ENCODE data around the gene RBM4B.

Gene RBM4B

DNA sequence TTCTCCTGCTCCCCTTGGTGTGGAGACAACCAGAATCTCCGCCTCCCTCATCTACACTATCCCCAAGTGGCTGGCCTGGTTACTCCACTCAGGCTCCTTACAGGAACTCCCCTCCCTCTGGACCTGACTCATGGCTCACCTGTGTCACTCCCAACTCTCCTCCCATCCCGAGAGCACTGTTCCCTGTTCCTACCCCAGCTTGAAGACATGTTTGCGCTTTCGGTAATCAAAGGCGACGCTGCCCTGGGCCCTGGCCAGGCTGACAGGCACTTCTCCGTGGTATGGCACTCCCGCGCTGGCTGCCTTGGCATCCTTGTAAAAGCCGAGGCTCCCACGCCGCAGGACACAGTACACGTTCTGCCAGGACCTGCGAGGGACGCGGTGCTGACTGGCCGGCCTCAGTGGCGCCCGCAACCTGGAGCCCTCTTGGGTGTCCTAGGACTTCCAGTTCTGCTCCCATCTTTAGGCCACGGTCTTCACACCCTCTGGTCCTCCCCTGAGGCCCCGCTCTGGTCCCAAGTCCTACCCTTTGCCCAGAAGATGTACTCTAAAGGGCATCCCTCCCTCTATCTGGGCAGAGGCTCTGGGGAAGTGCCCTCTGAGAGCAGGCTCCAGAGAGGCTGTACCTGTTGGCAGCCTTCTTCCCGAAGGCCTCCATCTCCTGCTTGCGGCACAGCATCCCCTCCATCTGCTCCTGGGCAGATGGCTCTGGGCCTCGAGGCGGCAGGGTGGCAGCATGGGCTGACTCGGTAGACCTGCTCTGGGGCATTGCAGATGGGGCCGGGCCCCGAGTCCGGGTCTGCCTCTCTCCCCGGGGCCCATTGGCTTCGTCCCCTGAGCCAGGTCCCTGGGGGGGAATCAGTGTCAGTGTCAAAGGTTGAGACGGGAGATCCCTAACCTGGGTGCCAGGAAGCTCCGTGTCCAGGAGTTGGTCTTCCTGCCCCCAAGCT lies 9.4 kb upstream of the RBM4B start:
- no peak for DNase-seq (ENCODE audit: low read depth)

DNA sequence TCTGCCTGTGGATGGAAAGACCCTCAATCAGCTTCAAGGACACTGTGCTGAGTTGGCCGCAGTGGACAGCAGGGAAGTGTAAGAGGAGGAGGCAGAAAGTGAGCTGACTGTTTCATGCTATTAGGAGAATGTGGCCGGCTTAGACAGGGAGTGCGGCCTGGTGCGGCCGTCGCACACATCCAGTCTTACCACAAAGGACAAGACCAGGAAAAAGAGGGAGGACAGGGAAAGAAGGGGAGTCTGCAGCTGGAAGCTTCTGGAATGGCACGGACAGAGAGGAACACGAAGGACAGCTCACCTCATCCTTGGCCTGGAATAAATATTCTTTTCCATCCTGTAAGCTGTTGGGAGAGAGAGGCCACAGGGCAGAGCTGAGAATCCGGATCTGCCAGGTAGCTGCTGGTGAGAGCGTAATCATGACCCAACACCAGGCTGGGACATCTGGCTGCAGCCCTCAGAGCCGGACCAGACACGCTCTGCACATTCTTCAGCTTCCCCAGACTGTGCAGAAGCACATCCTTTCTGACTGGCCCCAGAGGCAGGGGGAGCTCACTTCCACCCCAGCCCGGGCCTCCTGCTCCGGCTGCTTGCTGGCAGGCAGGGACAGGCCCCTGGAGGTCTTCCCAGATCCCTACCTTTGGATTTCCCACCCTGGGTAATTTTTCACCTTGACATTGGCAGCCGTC lies 8.6 kb upstream of the RBM4B start:
- DNase-seq (ENCODE audit: low read depth) = no peak

DNA sequence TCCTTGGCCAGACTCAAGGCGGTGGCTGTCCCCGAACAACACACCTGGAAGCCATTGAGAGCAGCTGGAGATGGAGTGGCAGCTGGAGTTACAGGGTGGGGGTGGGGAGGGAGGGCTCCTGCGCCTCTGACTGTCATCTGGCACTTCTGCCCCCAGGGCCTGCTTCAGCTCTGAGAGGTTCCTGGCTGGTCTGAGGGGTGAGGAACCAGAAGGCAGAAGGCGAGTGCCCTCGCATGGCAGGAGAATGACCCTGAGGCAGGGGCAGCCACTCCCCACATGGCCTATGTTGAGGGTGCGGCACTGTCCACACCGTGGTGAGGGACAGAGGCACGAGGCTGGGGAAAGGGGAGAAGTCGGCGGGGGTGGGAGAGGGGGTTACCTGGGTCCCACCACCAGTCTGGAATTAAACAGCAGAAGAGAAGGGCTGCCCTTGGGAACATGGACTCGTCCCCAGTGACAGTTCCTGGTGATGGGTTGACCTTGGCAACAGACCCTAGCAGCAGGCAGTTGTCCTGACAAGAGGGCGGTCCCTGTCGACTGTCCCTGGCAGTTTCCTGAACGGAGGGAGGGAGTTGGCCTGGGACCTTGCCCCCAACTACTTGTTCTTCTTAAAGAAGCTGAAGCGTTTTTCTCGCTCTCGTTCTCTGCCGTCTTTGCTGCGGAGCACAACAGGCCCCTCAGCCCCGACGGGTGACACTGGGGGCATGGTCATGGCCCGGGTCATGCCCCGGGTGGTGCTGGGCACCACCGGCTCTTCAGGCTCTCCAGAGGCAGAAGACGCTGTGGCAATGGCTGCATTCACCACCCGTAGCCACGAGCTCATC lies 7.8 kb upstream of the RBM4B start:
- DNase-seq (ENCODE audit: low read depth) = no peak

DNA sequence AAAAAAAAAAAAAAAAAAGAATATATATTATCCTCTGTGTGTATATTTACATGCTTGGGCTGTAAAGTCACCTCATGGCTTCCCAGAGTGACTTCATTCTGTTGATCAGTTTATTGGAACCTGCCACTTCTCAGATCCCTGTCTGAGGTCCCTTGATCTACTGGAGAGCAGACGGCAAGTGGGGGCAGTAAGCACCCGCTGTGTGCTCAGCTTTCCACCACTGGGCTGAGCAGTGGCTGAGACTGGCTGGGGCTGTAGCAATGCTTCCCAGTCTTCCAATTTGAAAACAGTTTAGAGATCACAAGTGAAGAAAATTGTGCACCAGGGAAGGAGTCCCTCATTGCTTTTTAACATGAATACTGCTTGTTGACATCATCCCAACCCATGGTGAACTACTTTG lies 6.9 kb upstream of the RBM4B start:
- no peak for DNase-seq (ENCODE audit: low read depth)

DNA sequence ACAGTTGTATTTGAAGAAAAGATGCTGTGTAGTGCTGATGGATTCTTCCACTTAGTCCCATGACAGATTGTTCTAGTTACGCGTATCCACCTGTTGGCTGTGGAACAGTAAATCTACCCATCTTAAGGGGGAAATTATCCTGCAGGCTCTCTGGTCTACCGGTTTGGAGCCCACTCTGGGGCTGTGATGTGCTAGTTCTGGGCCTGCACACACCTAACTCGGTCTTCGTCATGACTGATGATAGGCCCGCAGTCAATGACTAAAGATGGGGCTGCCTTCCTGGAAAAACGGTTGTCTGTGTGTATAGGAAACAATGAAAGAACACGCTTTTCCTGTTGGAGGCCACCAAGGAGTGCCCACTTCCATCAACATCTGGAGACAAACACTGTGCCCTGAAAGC lies 6.2 kb upstream of the RBM4B start:
- no peak for DNase-seq (ENCODE audit: low read depth)

DNA sequence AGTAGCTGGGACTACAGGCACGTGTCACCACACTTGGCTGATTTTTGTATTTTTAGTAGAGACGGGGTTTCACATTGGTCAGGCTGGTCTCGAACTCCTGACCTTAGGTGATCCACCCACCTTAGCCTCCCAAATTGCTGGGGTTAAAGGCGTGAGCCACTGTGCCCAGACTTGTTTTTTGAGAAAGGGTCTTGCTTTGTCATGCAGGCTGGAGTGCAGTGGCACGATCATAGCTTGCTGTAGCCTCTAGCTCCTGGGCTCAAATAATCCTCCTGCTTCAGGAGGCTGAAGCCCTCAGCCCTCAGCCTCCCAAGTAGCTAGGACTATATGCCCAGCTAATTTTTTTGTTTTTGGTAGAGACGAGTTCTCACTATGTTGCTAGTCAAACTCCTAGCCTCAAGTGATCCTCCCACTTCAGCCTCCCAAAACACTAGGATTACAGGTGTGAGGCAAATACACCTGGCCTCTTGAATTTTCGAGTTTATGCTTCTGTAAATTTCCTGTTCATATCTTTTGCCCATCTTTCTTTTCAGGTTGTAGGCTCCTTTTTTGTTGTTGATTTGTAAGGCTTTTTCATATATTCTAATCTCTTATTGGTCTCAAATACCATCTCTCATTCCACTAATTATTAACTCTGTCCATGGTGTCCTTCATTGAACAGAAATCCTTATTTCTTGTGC lies 3.4 kb upstream of the RBM4B start:
- no peak for DNase-seq (ENCODE audit: low read depth)

DNA sequence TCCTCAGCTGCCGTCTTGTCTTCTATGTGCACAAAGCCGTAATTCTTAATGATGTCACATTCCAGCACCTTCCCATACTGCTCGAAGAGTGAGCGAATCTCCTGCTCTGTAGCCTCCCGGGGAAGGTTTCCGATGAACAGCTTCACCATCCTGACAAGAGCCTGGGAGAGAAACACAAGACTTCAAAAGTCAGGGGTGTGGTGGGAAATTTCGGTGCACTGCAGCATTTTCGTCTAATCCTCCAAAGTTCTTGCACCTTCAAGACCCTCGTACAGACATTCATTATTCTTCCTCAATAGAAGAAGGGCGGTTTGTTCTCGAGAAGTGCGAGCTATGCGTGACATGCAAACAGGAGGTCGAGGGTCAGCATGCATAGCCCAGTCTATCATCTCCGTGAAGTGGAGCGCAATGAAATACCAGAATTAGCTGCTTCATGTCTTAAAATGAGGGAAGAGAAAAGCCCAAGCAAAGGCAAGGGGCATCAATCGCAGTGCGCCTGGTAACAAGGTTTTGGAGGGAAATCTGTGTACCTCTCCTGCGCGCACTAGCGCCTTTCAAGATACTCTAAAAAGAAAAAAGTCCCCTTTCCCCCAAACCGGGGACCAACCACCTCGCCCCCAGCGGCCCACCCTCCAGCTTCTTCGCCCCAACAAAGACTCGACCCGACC lies 622 bp downstream of the RBM4B start:
- DNase-seq (ENCODE audit: low read depth) = no peak

DNA sequence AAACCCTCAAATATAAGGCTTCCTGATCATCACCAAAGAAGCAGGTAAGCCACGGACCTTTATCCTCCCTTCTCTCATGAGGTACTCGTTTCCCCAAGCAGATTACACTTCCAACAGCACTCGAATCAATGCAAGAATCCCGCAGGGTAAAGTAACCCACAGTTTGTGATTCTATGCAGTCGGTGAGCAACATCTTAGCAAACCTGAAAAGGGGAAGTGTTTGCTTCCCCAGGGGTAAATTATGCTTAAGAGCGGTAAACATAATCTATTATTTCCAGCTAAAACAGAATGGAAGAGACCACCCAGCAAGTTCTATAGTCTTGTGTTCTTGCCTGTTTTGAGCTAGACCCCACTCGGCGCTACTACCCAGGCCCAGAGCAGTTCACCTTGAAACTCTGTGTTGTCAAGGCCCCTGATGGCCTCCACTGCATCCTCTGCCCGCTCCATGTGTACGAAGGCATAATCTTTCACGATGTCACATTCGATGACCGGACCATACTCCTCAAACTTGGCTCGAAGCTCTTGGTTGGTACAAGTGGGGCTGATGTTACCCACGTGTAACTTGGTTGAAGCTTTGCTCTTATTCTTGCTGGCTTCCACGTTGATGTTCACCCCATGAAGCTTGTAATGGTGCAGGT lies 1.3 kb downstream of the RBM4B start:
- DNase-seq (ENCODE audit: low read depth) = no peak

DNA sequence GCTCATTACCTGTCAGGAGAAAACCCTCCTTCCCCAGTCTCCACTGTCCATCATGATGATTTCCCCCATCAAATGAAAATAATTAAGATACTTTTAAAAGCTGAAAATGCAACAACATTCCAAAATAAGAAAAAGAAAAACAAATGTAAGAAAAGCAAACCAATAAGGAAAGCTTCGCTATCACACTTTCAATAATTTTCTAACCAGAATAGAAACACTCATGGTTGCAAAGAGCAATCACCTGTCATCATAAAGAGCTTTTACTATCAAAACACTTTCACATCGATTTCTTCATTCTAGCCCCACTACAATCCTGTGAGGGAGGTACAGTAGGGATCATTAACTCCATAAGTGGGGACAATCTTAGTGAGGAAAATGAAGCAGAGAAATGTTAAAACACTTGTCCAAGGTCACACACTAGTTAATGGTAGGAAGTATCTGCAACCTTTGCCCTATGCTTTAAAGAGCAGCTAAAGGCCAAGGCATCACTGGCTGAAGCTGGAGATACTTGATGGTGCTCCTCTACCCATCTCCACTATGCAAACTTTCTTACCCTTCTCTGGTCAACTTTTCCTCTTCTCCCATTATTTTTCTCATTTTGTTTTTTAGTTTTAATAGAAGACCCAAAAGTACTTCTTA lies 2.6 kb downstream of the RBM4B start:
- DNase-seq (ENCODE audit: low read depth) = no peak

DNA sequence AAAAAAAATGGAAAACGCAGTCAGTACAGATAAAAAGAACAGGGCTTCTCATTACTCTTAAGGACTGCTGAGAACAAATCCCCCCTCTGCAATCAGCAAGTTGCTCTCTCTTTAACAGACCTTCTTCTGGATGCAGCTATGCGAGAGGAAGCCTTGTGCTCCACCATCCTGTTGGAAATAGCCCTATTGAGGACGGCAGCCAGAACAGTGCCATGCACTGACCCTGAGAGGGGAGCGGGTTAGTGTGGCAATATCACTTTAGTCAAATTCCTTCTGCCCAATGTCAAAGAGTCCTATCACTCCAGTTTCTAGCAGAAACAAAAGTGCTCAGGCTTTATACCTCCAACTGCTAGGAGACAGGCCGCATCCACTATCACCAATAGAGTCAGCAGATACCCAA lies 6.9 kb downstream of the RBM4B start:
- DNase-seq (ENCODE audit: low read depth) = no peak

DNA sequence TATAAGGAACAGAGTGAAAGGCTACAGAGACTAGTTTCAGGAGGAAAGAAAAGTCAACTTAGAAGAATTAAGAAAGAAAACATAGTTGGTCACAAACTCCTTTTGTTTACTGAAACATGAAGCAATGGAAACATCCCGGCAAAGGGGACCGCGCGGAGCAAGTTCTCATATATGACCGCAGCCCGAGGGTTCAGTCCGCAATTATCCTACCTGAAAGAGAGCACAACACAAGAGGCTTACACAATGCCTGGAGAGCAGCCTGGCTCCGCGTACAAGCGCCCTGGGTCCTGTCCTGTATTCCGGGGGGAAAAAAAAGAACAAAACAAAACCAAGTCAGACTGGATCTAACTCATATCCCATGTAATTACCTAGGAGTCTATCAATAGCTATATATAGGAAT lies 12.3 kb downstream of the RBM4B start:
- DNase-seq (ENCODE audit: low read depth) = no peak

DNA sequence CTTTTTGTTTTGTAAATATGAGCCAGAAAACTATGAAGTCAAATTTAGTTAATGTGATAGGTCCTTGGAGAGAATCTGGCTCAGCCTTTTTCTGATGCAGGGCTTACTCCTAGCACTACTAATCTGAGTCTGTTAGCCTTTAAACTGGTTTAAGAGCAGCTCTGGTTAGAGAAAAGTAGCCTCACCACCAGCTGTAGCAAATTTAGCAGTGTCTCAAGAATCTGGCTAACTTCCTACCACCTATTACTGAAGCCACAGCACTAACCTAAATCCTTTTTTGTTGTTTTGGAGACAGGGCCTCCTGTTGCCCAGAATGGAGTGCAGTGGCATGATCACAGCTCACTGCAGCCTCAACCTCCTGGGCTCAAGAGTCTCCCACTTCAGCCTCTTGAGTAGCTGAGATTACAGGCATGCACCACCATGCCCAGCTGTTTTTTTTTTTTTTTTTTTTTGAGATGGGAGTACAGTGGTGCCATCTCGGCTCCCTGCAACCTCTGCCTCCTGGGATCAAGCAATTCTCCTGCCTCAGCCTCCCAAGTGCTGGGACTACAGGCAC lies 13.9 kb downstream of the RBM4B start:
- no peak for DNase-seq (ENCODE audit: low read depth)

DNA sequence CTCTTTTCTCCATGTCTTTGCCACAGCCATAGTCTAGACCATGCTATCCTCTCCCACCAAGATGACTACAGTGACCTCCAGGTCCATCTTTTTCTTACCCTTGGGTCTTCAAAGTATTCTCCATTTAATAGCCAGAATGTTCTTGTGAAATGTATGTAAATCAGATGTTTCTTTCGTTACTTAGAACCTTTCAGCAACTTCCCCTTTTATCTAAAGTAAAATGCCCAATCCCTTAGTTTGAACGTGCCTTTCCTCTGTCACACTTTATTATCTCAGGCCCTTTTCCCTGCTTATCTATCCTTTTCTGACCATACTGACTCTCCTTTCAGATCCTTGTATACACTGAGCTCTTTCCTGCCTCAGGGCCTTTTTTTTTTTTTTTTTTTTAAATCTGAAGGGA lies 17.9 kb downstream of the RBM4B start:
- no peak for DNase-seq (ENCODE audit: low read depth)

DNA sequence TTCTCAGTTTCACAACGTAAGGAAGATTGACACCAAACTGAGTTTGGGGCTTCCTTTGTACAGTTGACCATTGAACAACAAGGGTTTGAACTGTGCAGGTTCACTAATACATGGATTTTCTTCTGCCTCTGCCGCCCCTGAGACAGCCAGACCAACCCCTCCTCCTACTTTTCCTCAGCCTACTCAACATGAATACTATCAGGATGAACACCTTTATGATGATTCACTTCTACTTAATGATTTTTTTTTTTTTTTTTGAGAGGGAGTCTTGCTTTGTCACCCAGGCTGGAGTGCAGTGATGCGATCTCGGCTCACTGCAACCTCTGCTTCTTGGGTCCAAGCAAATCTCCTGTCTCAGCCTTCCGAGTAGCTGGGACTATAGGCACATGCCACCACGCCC lies 24.6 kb downstream of the RBM4B start:
- no peak for DNase-seq (ENCODE audit: low read depth)

DNA sequence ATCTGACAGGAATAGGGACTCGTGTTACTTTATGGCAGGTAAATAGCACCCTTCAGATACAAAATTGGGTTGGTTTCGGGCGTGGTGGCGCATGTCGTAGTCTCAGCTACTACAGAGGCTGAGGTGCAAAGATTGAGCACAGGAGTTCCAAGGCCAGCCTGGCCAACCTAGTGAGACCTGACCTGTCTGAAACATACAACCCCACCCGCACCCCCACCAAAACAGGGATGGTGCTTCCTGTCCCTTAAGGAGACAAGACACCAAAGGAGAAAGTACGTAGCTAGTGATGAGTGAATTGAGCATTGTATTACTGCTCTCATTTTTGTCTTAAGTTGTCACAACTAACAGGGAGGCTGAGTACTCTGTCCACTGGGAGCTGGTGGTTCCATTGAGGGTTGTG lies 25.0 kb downstream of the RBM4B start:
- no peak for DNase-seq (ENCODE audit: low read depth)

DNA sequence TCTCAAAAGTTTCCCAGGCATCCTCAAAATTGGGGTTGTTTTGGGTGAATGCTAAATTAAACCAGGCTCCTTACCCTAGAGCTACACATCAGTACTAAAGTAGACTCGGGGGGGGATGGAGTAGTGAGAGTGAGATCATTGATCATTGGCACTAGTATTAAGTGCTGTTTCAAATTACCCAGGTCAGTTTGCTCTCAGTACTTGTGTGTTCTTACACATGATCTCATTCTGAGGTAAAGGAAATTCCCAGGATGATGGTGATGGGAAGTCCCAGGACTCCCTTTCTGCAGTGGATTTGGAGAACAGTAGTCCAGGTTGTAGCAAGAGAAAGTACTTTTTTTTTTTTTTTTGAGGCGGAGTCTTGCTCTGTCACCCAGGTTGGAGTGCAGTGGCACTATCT lies 26.7 kb downstream of the RBM4B start:
- DNase-seq (ENCODE audit: low read depth) = no peak

DNA sequence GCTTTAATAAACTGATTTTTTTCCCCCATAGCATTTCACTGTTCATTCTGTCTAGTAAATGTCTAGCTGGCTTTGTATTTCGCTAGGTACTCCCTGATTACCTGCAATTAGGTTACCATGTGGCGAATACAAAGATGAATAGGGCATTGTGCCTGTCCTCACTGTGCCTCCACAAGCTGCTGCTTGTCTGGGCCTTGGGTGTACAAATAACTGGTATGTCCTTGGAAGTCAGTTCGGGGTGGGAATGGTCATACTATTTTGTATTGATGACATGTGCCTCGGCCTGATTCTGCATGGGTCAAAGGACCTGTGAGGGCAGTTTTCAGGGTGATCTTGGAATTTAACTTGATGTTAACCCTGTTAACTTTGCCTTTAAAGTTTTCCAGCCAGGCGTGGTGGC lies 27.8 kb downstream of the RBM4B start:
- no peak for DNase-seq (ENCODE audit: low read depth)

DNA sequence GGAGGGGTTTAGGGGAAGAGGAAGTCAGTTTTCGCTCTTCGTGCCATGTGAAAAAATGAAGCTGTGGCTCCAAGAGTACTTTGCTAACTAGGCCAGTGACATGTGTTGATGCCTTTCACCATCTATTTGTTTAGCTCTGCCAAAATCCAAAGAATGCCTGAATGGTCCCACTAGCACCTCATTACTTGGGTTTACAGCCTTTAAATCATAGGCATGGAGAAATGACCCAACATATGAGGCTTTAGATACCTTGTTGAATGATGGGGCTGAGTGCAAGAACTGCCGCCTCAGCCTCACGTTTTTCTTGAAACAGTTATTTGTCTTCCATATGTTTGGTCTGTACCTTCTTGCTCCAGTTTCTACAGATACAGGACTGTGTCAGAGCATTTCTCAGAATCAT lies 30.9 kb downstream of the RBM4B start:
- no peak for DNase-seq (ENCODE audit: low read depth)

DNA sequence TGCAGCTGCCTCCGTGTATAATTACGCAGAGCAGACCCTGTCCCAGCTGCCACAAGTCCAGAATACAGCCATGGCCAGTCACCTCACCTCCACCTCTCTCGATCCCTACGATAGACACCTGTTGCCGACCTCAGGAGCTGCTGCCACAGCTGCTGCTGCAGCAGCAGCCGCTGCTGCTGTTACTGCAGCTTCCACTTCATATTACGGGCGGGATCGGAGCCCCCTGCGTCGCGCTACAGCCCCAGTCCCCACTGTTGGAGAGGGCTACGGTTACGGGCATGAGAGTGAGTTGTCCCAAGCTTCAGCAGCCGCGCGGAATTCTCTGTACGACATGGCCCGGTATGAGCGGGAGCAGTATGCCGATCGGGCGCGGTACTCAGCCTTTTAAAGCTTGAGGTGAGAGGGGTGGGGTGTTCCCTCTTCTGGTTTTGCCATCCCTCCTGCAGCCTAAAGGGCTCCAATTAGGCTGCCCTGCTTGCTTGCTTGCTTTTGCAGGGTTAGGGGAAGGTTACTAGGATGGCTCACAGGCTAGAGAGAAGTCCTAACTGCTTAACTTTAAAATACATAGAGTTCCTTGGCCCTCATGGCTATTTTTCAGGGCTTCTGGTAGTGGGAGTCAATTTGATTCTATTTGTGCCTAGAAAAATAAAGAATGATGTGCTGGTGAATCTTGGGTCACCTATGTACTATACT lies 33.8 kb downstream of the RBM4B start:
- DNase-seq (ENCODE audit: low read depth) = no peak

DNA sequence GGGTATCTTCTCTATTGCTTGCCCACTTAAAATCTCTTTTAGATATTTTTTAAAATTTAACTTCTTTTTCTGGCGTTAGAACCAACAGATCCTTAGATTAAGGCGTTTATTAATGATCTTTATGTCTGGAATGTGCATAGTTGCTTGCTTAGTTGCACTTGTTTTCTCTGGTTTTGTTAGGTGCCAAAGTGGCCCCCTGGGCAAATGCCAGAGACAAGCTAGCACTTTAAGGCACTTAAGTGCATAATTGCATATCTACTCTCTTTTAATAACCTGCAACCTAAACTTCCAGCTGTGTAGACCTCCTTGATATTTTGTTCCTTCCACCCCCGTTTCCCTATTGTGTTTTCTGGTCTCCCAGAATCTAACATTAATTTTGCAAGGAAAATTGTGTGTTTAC lies 35.9 kb downstream of the RBM4B start:
- DNase-seq (ENCODE audit: low read depth) = no peak

Data from stromal cell of bone marrow (primary cell).